IMR-90 (cell line): Measurements from ENCODE around the gene UNC119. TPM values are rescaled to one million over a fixed set of nuclear protein-coding genes. Genes with fewer than 3 reads are reported as not detected.

Source experiments
- ATAC-seq: fragments of 200-7000 bp; cut with Tn5 transposase; 2 replicates; pipeline ENCODE4 v1.9.1; 2020; ENCODE audit warnings: low read depth, mild to moderate bottlenecking, moderate library complexity
- BruUV-seq: library from RNA; stranded (reverse); fragments of 400-500 nt; replicated peaks from 2 replicates; lab custom pipeline; 2021; lab: Mats Ljungman, UMichigan
- CTCF ChIA-PET: fragments of 300-600 bp; formaldehyde crosslinking; extraction: SDS; loops from one replicate; lab custom pipeline; 2021; ENCODE audit warnings: antibody characterized with exemption; lab: Yijun Ruan, JAX
- POLR2A ChIA-PET: fragments of 300-600 bp; sonication (Branson Sonifier 250); formaldehyde crosslinking; loops from one replicate; lab custom pipeline; 2022; ENCODE audit warnings: antibody characterized with exemption; ENCODE audit not compliant: unreplicated experiment; lab: Charles Lee
- DNase-seq: peaks from one replicate; pipeline ENCODE4 v3.0.0; 2013
- H2AFZ ChIP-seq: replicated peaks from 2 replicates; pipeline ENCODE3; 2013; ENCODE audit warnings: low read length, mild to moderate bottlenecking; ENCODE audit not compliant: poor library complexity
- H2AK5ac ChIP-seq: 2 replicates; pipeline ENCODE4 v1.6.1; 2013; ENCODE audit warnings: low read depth, low read length, inconsistent platforms
- H2AK9ac ChIP-seq: replicated peaks from 2 replicates; pipeline ENCODE3; 2013; ENCODE audit warnings: mild to moderate bottlenecking, low read depth, low read length, moderate library complexity; ENCODE audit not compliant: poor library complexity
- H2BK120ac ChIP-seq: 2 replicates; pipeline ENCODE4 v1.6.1; 2013; ENCODE audit warnings: low read depth, low read length, inconsistent platforms
- H2BK15ac ChIP-seq: 3 replicates; pipeline ENCODE4 v1.6.1; 2013; ENCODE audit warnings: low read depth, low read length, inconsistent platforms
- H2BK20ac ChIP-seq: 2 replicates; pipeline ENCODE4 v1.6.1; 2013; ENCODE audit warnings: low read depth, mild to moderate bottlenecking, inconsistent platforms, low read length, moderate library complexity
- H2BK5ac ChIP-seq: 2 replicates; pipeline ENCODE4 v1.6.1; 2013; ENCODE audit warnings: mild to moderate bottlenecking, low read depth, low read length, inconsistent platforms; ENCODE audit not compliant: poor library complexity, severe bottlenecking
- H3K14ac ChIP-seq: replicated peaks from 2 replicates; pipeline ENCODE4 v1.6.1; 2013; ENCODE audit warnings: low read depth, low read length, inconsistent platforms
- H3K18ac ChIP-seq: 2 replicates; pipeline ENCODE4 v1.6.1; 2013; ENCODE audit warnings: low read depth, low read length, control low read depth
- H3K23ac ChIP-seq: 2 replicates; pipeline ENCODE4 v1.6.1; 2013; ENCODE audit warnings: low read depth, low read length, inconsistent platforms
- H3K27ac ChIP-seq: 2 replicates; pipeline ENCODE4 v1.5.1; 2013; ENCODE audit warnings: mild to moderate bottlenecking, control low read depth, low read length; ENCODE audit not compliant: insufficient read depth
- H3K27me3 ChIP-seq: 2 replicates; pipeline ENCODE4 v1.6.1; 2013; ENCODE audit warnings: low read length; ENCODE audit not compliant: control insufficient read depth, insufficient read depth
- H3K36me3 ChIP-seq: 2 replicates; pipeline ENCODE4 v1.6.1; 2013; ENCODE audit warnings: low read length, mixed read lengths; ENCODE audit not compliant: control insufficient read depth, insufficient read depth
- H3K4ac ChIP-seq: 2 replicates; pipeline ENCODE4 v1.6.1; 2013; ENCODE audit warnings: low read depth, low read length, inconsistent platforms
- H3K4me1 ChIP-seq: 2 replicates; pipeline ENCODE4 v1.6.1; 2013; ENCODE audit warnings: low read length, mixed read lengths; ENCODE audit not compliant: control insufficient read depth, insufficient read depth
- H3K4me2 ChIP-seq: 2 replicates; pipeline ENCODE4 v1.6.1; 2013; ENCODE audit warnings: low read depth, mild to moderate bottlenecking, control low read depth, low read length, moderate library complexity
- H3K4me3 ChIP-seq: 2 replicates; pipeline ENCODE4 v1.5.1; 2013; ENCODE audit warnings: low read depth, mild to moderate bottlenecking, control low read depth, low read length, moderate library complexity; ENCODE audit not compliant: insufficient read depth
- H3K56ac ChIP-seq: 2 replicates; pipeline ENCODE4 v1.6.1; 2013; ENCODE audit warnings: low read length, inconsistent platforms; ENCODE audit not compliant: insufficient read depth; ENCODE audit errors: extremely low read depth
- H3K79me1 ChIP-seq, 2 experiments: 2 replicates each; pipeline ENCODE4 v1.6.1; 2013; ENCODE audit warnings: low read length in 2 of 2, inconsistent platforms in 1 of 2, low read depth in 1 of 2
- H3K9ac ChIP-seq: 2 replicates; pipeline ENCODE4 v1.6.1; 2013; ENCODE audit warnings: low read depth, low read length, control low read depth
- H3K9me1 ChIP-seq: 2 replicates; pipeline ENCODE4 v1.6.1; 2013; ENCODE audit warnings: low read length, inconsistent platforms; ENCODE audit not compliant: insufficient read depth
- H3K9me3 ChIP-seq: 2 replicates; pipeline ENCODE4 v1.6.1; 2013; ENCODE audit warnings: low read length; ENCODE audit not compliant: control insufficient read depth, insufficient read depth
- H4K20me1 ChIP-seq: 2 replicates; pipeline ENCODE4 v1.6.1; 2013; ENCODE audit warnings: low read length, inconsistent platforms; ENCODE audit not compliant: insufficient read depth
- H4K5ac ChIP-seq: 2 replicates; pipeline ENCODE4 v1.6.1; 2013; ENCODE audit warnings: mild to moderate bottlenecking, low read depth, low read length, control low read depth
- H4K8ac ChIP-seq, 2 experiments: 2 replicates each; pipeline ENCODE4 v1.6.1; 2013; ENCODE audit warnings: low read depth in 2 of 2, low read length in 2 of 2, control low read depth in 1 of 2, inconsistent platforms in 1 of 2
- H4K91ac ChIP-seq: 2 replicates; pipeline ENCODE4 v1.6.1; 2013; ENCODE audit warnings: low read depth, low read length, inconsistent platforms; ENCODE audit not compliant: insufficient read depth
- BHLHE40 ChIP-seq: fragments of 150-350 bp; IDR thresholded peaks from 2 replicates; pipeline ENCODE4 v1.6.1; 2016; ENCODE audit warnings: mild to moderate bottlenecking, low read depth, low read length
- CEBPB ChIP-seq: IDR thresholded peaks from 2 replicates; pipeline ENCODE4 v1.6.1; 2012; ENCODE audit warnings: low read depth, low read length, improper control_type of control experiment
- CHD1 ChIP-seq: IDR thresholded peaks from 2 replicates; pipeline ENCODE4 v1.6.1; 2012; ENCODE audit warnings: low read depth, low read length, improper control_type of control experiment
- CTCF ChIP-seq: conservative IDR thresholded peaks from 2 replicates; pipeline ENCODE4 v1.5.1; 2012; ENCODE audit warnings: mild to moderate bottlenecking, low read depth, low read length, improper control_type of control experiment
- ELK1 ChIP-seq: fragments of 150-350 bp; IDR thresholded peaks from 2 replicates; pipeline ENCODE4 v1.6.1; 2016; ENCODE audit warnings: low read depth, mild to moderate bottlenecking, low read length, moderate library complexity, borderline replicate concordance
- FOS ChIP-seq: fragments of 150-350 bp; IDR thresholded peaks from 2 replicates; pipeline ENCODE4 v1.6.1; 2016; ENCODE audit warnings: low read depth, low read length
- MAFK ChIP-seq: IDR thresholded peaks from 2 replicates; pipeline ENCODE4 v1.6.1; 2012; ENCODE audit warnings: low read depth, low read length, improper control_type of control experiment
- MAZ ChIP-seq: IDR thresholded peaks from 2 replicates; pipeline ENCODE4 v1.6.1; 2012; ENCODE audit warnings: low read depth, mild to moderate bottlenecking, low read length, improper control_type of control experiment, moderate library complexity, borderline replicate concordance
- MXI1 ChIP-seq: IDR thresholded peaks from 2 replicates; pipeline ENCODE4 v1.6.1; 2012; ENCODE audit warnings: low read depth, mild to moderate bottlenecking, low read length, moderate library complexity, borderline replicate concordance
- NFE2L2 ChIP-seq: fragments of 150-350 bp; IDR thresholded peaks from 2 replicates; pipeline ENCODE4 v1.6.1; 2016; ENCODE audit warnings: low read depth, mild to moderate bottlenecking, low read length
- POLR2A ChIP-seq: IDR thresholded peaks from 2 replicates; pipeline ENCODE4 v1.6.1; 2012; ENCODE audit warnings: mild to moderate bottlenecking, low read depth, low read length
- RAD21 ChIP-seq: IDR thresholded peaks from 2 replicates; pipeline ENCODE4 v1.6.1; 2012; ENCODE audit warnings: low read length, improper control_type of control experiment
- RCOR1 ChIP-seq: IDR thresholded peaks from 2 replicates; pipeline ENCODE4 v1.6.1; 2012; ENCODE audit warnings: mild to moderate bottlenecking, low read length, improper control_type of control experiment; ENCODE audit not compliant: insufficient replicate concordance
- RFX5 ChIP-seq: IDR thresholded peaks from 2 replicates; pipeline ENCODE4 v1.8.0; 2012; ENCODE audit warnings: low read depth, mild to moderate bottlenecking, low read length, moderate library complexity
- SMC3 ChIP-seq: fragments of 150-350 bp; IDR thresholded peaks from 2 replicates; pipeline ENCODE4 v1.6.1; 2016; ENCODE audit warnings: low read depth, mild to moderate bottlenecking, antibody characterized with exemption, low read length, moderate library complexity
- WGBS, 2 experiments: methylation state at CpG; one replicate each; pipeline versions ENCODE4 v1.1.5 to v1.1.7; 2013; ENCODE audit warnings: missing lambda C conversion rate in 2 of 2; ENCODE audit not compliant: insufficient read length in 1 of 2; ENCODE audit errors: extremely low coverage in 2 of 2; 5-methylcytosine and 5-hydroxymethylcytosine counted together
- dilution Hi-C: fragments of 300-500 bp; cut with HindIII; formaldehyde crosslinking; loops from one replicate; pipeline ENCODE4 v1.14.3; 2018; ENCODE audit warnings: low sequenced_read_pairs; ENCODE audit not compliant: unreplicated experiment
- in situ Hi-C: fragments of 300-500 bp; cut with MboI; formaldehyde crosslinking; loops from 3 replicates; pipeline ENCODE4 v1.14.3; 2019; ENCODE audit warnings: low sequenced_read_pairs, inconsistent platforms, mixed read lengths
- intact Hi-C: fragments of 100-400 bp; cut with micrococcal nuclease; formaldehyde crosslinking; loops from 2 replicates; pipeline ENCODE4 v1.10.0; 2022
- polyA plus RNA-seq, 3 experiments: library from polyadenylated mRNA; depleted of rRNA; stranded (reverse); fragments of >200 nt; gene quantifications; 2 replicates each; pipeline ENCODE4 v1.2.3, GENCODE V29; 2012; ENCODE audit warnings: low replicate concordance in 1 of 3
- total RNA-seq: library from RNA; depleted of rRNA; stranded (reverse); fragments of >200 nt; gene quantifications from 2 replicates; pipeline ENCODE4 v1.2.3, GENCODE V29; 2012
- TF ChIP-seq, protein P1 (sequence below): fragments of 150-350 bp; IDR thresholded peaks from 2 replicates; pipeline ENCODE4 v1.6.1; 2017; ENCODE audit warnings: mild to moderate bottlenecking, antibody characterized with exemption, low read length, low read depth

Gene UNC119
- total and polyA plus RNA-seq, 2 of the 4 experiments (the other 2 are of a cell fraction) = 22.4 to 57.4 TPM

DNA sequence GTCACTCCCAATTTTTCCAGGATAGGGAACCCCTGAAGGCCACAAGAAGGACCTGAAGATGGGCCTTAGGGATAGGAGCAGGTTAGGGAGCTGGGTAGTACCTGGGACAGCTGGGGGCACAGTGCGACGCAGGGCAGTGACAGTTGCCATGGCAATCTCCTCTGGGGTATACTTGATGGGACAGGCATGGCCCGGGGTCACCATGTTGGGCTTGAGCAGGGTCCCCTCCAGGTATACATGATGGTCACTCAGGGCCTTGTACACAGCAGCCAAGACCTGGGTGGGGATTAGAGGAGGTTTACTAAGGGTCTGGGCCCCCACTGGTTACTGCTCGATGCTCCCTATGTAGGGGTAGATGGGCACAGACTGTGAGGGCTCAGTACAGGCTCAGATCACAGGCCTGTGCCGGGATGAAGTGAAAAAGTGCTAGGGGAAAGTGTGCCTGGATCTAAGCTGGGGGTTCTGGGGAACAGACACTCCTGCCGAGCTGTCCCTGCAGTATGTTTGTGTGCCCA is 21.6 kb upstream of the UNC119 start:
- Histone ChIP-seq H3K4me3 (no peak overlapping the region), H4K8ac (no peak overlapping the region), H3K4ac (no peak overlapping the region), H3K27me3 (no peaks in the 10 kb centered on the region), H3K9me1 (peaks cover 11% of the 10 kb centered on the region), H3K9me3 (no peaks in the 10 kb centered on the region), H4K91ac (no peak overlapping the region), H2BK20ac (no peak overlapping the region), H4K20me1 (peaks cover 5% of the 10 kb centered on the region; the same call in 1 of the 2 replicates), H2BK5ac (no peak overlapping the region), H3K27ac (no peak overlapping the region), H2AFZ (no peak overlapping the region), H3K36me3 (peaks cover 19% of the 10 kb centered on the region; the same call in 1 of the 2 replicates), H3K79me1 (peaks cover 15 to 31% of the 10 kb centered on the region in 2 experiments), H3K18ac (no peak overlapping the region), H3K4me1 (peaks cover 6% of the 10 kb centered on the region; the same call in 1 of the 2 replicates), H2BK120ac (no peak overlapping the region), H2BK15ac (no peak overlapping the region), H3K14ac (no peak overlapping the region), H3K4me2 (no peak overlapping the region), H2AK5ac (no peak overlapping the region), H2AK9ac (no peak overlapping the region), H4K5ac (no peak overlapping the region), H3K56ac (no peak overlapping the region), H3K23ac (no peak overlapping the region), H3K9ac (no peak overlapping the region)
- dilution Hi-C loops (no loop called here), in situ Hi-C loops (no loop called here), intact Hi-C loops (no loop called here)
- ChIA-PET POLR2A (no interaction called here), CTCF (no interaction called here)
- BruUV-seq = no TSS peak
- ATAC-seq = no peak
- WGBS, 2 experiments = 97% methylated on average over 3 of the region's 6 CpGs; no CpG with 5 or more reads in 1 of the 2 experiments
- TF ChIP-seq MAFK = no peak
- no peak for TF ChIP-seq POLR2A
- no peak for TF ChIP-seq RAD21
- TF ChIP-seq RFX5 = no peak
- no peak for TF ChIP-seq MXI1
- TF ChIP-seq CEBPB = no peak
- no peak for TF ChIP-seq NFE2L2
- TF ChIP-seq BHLHE40 = no peak
- TF ChIP-seq MAZ = no peak
- TF ChIP-seq RCOR1 = no peak
- TF ChIP-seq ELK1 = no peak
- no peak for TF ChIP-seq SMC3
- TF ChIP-seq, protein P1, sequence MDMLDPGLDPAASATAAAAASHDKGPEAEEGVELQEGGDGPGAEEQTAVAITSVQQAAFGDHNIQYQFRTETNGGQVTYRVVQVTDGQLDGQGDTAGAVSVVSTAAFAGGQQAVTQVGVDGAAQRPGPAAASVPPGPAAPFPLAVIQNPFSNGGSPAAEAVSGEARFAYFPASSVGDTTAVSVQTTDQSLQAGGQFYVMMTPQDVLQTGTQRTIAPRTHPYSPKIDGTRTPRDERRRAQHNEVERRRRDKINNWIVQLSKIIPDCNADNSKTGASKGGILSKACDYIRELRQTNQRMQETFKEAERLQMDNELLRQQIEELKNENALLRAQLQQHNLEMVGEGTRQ = no peak
- no peak for TF ChIP-seq CHD1
- no peak for TF ChIP-seq CTCF
- no peak for TF ChIP-seq FOS
- DNase-seq = no peak
